Measurements from ENCODE around the gene ANO9.
"Not testable (repeated sequence)": the region's sequence is repeated elsewhere in the genome, so short reads cannot be mapped to it uniquely, and the experiment has no call there.

Gene ANO9

DNA sequence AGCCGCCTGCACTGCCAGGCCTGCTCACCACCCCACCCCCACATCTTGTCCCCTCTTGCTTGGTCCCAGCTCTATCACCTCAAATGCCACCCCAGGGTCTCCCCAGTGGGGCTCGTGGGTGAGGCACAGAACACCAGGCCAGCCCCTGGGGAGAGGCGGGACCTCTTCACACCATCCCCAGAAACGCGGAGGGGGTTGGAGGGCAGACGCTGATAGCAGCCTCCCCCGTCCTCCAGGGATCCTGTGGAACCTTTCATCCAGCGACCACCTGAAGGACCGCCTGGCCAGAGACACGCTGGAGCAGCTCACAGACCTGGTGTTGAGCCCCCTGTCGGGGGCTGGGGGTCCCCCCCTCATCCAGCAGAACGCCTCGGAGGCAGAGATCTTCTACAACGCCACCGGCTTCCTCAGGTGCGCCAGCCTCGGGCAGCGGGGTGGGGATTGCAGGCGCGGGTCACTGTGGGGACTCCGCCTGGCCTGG is 42.0 kb downstream of the ANO9 start:
- DNase-seq: no peak

- DNase-seq: no peak
Observed at GRCh38 chr11:398826-399225, 43.0 kb downstream of the ANO9 start.

DNA sequence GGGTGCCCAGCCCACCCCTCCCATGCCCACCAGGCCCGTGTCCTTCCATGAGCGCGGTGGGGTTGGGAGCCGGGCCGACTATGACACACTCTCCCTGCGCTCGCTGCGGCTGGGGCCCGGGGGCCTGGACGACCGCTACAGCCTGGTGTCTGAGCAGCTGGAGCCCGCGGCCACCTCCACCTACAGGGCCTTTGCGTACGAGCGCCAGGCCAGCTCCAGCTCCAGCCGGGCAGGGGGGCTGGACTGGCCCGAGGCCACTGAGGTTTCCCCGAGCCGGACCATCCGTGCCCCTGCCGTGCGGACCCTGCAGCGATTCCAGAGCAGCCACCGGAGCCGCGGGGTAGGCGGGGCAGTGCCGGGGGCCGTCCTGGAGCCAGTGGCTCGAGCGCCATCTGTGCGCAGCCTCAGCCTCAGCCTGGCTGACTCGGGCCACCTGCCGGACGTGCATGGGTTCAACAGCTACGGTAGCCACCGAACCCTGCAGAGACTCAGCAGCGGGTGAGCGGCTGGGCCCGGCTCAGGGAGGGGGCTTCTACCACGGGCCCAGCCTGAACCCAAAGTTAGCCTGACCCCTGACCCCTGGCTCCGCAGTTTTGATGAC is 44.8 kb downstream of the ANO9 start:
- DNase-seq: no peak

DNA sequence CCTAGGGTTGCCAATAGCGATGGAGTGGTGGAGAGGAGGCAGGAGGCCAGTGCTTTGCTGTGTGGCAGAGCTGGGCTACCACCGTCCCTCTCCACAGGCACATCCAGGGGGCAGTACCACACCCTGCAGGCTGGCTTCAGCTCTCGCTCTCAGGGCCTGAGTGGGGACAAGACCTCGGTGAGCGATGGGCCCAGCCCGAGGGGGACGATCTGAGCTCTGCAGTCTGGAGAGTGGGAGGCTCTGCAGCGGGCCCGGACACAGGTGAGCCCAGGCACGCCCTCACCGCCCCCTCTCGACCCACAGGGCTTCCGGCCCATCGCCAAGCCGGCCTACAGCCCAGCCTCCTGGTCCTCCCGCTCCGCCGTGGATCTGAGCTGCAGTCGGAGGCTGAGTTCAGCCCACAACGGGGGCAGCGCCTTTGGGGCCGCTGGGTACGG is 45.3 kb downstream of the ANO9 start:
- no peak for DNase-seq

DNA sequence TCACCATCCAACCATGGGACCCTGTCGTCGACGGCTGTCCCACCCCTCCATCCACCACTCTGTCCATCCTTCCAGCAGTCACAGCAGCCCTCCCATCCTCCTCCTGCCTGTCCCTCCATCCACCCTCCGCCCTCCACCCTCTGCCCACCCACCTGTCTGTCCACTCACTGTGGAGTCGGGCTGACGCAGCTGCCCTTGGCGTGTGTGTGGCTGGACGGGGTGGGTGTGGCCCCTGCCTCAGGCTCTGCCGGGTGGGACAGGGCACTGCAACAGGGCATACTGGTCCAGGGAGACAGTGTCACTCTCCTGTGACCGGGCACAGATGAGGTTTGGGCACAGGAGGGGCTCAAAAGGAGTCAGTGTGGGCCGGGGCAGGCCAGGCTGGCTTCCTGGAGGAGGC is 45.9 kb downstream of the ANO9 start:
- no peak for DNase-seq

- DNase-seq: no peak
Observed at GRCh38 chr11:394858-395655, 46.8 kb downstream of the ANO9 start.

DNA sequence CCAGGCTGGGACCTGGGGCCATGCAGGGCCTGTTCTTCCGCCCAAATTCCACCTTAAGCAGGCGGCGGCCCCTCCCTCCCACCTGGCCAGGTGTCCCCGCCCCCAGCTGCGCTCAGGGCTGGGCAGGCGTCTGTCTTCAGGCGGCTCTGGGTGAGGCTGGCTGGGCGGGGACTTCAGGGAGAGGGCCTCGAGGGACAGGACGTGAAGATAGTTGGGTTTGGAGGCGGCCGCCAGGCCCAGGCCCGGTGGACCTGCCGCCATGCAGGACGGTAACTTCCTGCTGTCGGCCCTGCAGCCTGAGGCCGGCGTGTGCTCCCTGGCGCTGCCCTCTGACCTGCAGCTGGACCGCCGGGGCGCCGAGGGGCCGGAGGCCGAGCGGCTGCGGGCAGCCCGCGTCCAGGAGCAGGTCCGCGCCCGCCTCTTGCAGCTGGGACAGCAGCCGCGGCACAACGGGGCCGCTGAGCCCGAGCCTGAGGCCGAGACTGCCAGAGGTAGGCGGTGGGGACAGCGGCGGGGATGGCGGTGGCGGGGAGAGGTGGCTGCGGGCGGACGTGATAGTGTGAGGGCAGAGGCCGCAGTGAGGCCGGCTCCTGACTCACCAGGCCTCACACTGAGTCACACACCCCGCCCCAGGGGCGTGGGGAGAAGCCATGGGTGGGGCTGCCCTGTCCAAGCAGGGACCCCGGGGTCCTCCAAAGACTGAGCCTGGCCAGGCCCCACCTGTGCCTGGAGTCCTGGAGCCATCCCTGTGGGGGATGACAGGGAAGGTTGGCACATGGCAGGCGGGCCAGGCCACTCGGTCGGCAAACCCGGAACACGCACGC is 47.6 kb downstream of the ANO9 start, which contains the start of gene PKP3:
Gene PKP3, plus strand, starts transcription at position 176 of the 824 bp plus-strand sequence. Its CDS starts 84 bp downstream, at position 260.
- no peak for DNase-seq

GRCh38 chr11:393219-394033 is 48.4 kb downstream of the ANO9 start:
- no peak for DNase-seq

- no peak for DNase-seq
Observed at GRCh38 chr11:392102-392777, 49.6 kb downstream of the ANO9 start.

GRCh38 chr11:391117-392017 is 50.4 kb downstream of the ANO9 start:
- no peak for DNase-seq

DNA sequence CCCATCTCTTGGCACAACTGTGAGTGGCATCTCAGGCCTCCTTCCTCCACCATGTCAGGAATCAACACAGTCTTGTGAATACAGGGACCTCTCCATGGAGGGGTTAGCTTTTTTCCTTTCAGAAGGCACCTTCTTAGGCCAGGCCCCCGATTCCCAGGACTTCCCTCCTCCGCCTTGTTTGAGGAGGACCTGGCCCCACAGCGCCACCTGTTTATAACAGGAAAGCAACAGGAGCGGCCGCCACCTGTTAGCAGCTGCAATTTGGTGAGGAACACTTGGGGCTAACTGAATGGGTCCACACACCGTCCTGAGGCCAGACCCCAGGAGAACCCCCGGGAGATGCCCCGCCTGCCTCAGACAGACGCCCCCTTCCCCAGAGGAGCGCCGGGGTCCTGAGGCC is 51.6 kb downstream of the ANO9 start:
- no peak for DNase-seq

DNA sequence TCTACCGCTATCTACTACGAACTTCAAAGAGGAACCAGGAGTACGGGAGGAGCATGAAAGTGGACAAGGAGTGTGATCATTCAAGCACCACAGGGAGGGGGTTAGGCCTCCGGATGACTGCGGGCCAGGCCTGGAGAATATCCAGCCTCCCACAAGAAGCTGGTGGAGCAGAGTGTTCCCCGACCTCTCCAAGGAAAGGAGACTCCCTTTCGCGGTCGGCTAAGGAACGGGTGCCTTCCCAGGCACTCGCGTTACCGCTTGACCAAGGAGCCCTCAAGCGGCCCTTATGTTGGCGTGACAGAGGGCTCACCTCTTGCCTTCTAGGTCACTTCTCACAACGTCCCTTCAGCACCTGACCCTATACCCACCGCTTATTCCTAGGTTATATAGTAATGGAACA is 52.4 kb downstream of the ANO9 start:
- not testable (repeated sequence) for DNase-seq

DNA sequence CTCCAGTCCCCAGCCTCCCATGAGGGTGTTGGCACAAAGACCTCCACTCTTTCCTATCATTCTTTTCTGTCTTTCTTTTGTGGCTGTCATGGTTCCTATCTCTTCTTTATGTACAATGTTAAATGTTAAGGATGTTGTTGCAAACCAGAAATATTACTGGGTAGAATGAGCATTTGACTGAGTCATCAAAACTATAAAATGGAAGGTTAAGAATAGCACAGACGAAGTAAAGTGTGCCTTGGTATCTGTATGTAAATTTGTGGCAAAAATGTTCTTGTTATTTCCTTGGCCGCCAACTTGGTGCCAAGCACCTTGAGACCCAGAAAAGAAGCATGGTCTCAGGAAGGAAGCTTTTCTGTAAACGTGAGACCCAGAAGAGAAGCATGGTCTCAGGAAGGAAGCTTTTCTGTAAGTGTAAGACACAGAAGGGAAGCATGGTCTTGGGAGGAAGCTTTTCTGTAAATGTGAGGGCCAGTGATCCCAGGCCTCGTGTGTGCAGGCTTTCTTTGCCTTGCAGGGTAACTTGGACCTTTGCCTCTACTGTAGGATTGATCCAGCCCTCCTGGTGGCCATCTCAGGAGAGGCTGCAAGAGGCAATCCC is 54.5 kb downstream of the ANO9 start:
- DNase-seq: no peak

GRCh38 chr11:386483-386882 is 55.3 kb downstream of the ANO9 start:
- DNase-seq: no peak

DNA sequence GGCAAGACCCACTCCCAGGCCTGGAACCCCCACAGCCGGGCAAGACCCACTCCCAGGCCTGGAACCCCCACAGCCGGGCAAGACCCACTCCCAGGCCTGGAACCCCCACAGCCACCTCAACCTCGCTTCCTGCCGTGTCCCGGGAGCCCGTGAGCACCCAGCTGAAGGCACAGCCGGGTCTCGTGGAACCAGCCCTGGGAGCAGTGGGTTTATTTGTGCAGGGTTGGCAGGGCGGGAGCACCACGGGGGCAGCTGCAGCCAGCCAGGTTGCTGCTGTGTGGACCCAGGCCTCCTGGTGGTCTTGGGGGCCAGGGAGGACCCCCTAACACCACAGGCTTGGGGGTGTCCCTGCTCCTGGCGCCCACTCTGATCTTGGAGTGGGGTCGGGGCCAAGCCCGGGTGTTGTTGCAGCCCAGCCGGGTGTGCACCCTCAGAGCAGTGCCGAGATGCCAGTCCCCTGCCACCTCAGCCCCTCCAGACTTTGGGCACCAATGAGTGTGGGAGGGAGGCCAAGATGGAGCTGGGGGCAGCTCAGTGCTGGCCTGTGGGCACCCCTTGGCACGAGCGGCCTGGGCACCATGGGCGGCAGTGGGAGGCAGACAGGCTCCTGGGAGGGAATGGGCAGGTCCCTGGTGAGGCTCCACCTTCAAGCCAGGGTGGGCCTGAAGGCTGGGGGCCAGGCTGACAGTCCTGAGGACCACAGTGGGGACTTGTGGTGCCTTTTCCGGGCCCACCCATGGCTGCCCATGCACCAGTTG is 56.0 kb downstream of the ANO9 start:
- no peak for DNase-seq

GRCh38 chr11:384511-384910 is 57.3 kb downstream of the ANO9 start:
- no peak for DNase-seq

- DNase-seq: no peak
Observed at GRCh38 chr11:383431-383830, 58.4 kb downstream of the ANO9 start.

DNA sequence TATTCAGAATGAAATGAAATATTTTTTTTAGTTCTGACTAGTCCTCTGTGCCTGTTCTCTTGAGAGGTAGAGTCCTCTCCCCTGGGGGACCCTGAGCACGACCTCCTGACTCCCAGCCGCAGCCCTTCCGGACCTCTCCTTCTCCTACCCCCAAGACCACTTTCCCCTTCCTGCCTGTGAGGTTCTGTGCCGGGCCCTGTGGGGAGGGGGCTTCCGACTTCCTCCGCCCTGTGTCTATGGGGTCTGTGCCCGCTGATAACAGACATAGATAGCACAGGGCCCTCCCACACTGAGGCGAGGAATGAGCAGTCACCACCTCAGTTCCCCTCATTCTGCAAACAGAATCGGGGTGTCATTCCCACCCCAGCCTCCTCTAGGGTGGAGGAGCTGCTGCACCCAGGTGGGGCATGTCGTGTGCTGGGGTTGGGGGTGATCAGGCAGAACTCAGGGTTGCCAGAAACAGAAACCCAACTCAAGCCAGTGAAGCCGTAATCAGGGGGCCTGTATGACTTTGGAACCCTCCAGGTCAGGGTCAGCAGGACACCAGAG is 59.7 kb downstream of the ANO9 start:
- DNase-seq: no peak

DNA sequence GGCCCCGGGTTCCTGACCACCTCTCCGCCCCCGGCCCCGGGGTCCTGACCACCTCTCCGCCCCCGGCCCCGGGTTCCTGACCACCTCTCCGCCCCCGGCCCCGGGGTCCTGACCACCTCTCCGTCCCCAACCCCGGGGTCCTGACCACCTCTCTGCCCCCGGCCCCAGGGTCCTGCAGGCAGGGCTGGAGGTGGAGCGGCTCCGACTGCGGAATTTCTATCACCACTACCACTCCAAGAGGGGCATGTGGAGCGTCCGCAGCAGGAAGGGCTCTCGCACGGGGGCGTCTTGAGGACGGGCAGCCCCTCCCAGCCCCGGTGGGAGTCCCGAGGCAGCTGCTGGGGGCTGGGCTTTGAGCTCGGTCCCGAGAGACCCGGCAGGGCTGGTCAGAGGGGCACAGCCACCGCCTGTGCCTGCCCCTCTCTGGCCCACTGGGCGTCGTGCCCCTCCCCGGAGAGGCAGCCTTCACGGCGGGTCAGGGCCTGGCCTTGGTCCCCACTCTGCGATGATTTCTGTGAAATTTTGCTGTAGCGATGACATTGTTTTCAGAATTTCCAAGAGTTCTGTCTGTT is 60.2 kb downstream of the ANO9 start:
- no peak for DNase-seq
